ENCODE data around the gene SETD5.
A peak's percentile ranks its signal among the peaks of the same experiment; 100 is the strongest.

SETD5 gene

DNA sequence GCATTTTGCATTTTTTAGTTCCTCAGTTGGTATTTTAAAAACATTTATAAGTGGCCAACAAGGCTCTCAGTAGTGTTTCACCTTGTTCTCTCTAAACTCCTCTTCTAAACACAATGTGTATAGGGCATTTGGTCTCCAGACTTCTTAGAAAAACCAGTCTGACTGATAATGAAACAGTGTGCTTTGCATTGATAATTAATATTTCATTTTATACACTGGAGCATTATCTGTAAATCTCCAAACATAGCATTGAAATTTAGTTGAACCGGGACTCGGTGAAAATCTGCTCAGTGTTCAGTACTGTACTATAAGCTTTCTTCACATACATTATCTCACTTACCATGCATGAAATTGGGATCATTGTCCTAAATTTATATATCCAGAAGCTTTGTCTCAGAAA is 53.6 kb downstream of the SETD5 start:
- H3K9me3 ChIP-seq (replicated peaks in 1 of 2; ENCODE audit: control insufficient read depth in 2 of 2, insufficient read depth in 1 of 2, low read depth in 1 of 2, low read length in 2 of 2), result no peaks in the 10 kb centered on the region
- H3K23ac ChIP-seq (ENCODE audit: low read depth, low read length, poor library complexity), result no peak overlapping the region
- no peaks in the 10 kb centered on the region for H3K27me3 ChIP-seq (ENCODE audit: control insufficient read depth in 3 of 3, insufficient read depth in 3 of 3, low read depth in 1 of 3, low read length in 3 of 3)
- no peak overlapping the region for H3K14ac ChIP-seq (ENCODE audit: low read length)
- no peak overlapping the region for H4K91ac ChIP-seq (ENCODE audit: low read depth, low read length, poor library complexity)
- no CpG with 5 or more reads among the region's 2 CpGs for WGBS, 2 donors (ENCODE audit: extremely low coverage in 2 of 2, insufficient read length in 2 of 2, insufficient replicate concordance in 1 of 2)
- no peak overlapping the region for H3K4me3 ChIP-seq (ENCODE audit: low read length in 2 of 2)
- no peak overlapping the region for H3K4me2 ChIP-seq (ENCODE audit: insufficient read depth, low read length, poor library complexity, severe bottlenecking)
- H3K79me1 ChIP-seq (ENCODE audit: low read depth, low read length), result no peaks in the 10 kb centered on the region
- H3K18ac ChIP-seq (ENCODE audit: low read length), result no peak overlapping the region
- no peak overlapping the region for H2BK5ac ChIP-seq (ENCODE audit: low read length)
- no peak overlapping the region for H2BK15ac ChIP-seq (ENCODE audit: low read length)
- H3K9ac ChIP-seq (ENCODE audit: low read depth, low read length, poor library complexity), result no peak overlapping the region
- H2AK5ac ChIP-seq (ENCODE audit: low read depth, low read length), result no peak overlapping the region
- no peak overlapping the region for H2BK120ac ChIP-seq (ENCODE audit: low read depth, low read length)
- H3K27ac ChIP-seq (replicated peaks; ENCODE audit: low read length), result no peak overlapping the region
- H2BK12ac ChIP-seq (ENCODE audit: low read length), result no peak overlapping the region
- H2AFZ ChIP-seq (ENCODE audit: low read length), result no peak overlapping the region
- peaks cover 36 to 100% of the 10 kb centered on the region in 2 donors for H3K36me3 ChIP-seq (replicated peaks in 1 of 2; ENCODE audit: control insufficient read depth in 2 of 2, insufficient read depth in 2 of 2, low read length in 2 of 2)
- H4K8ac ChIP-seq (ENCODE audit: low read depth, low read length), result no peak overlapping the region
- no peaks in the 10 kb centered on the region for H3K4me1 ChIP-seq (ENCODE audit: control insufficient read depth in 2 of 2, insufficient read depth in 1 of 2, low read depth in 1 of 2, low read length in 2 of 2)
- H3K4ac ChIP-seq (ENCODE audit: low read length), result no peak overlapping the region
- DNase-seq (ENCODE audit: low spot score), result no peak

DNA sequence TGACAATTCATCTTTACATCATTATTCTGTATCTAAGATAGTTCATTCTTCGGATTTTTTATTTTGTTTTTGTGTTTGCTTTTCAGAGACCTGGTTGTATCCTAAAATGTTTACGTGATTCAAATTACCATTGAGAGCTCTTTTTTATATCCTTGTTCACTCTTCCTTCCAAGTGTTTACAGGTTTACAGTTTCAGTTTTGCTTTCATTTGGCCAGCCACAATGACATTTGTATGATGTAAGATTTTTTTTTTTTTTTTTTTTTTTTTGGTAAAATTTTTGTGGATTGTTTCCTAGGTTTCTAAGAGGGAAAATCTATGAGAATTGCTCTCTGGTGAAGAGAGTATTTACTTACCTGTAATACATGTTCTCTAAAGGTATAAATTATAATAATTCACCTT is 55.0 kb downstream of the SETD5 start:
- no peaks in the 10 kb centered on the region for H3K79me1 ChIP-seq (ENCODE audit: low read depth, low read length)
- H3K18ac ChIP-seq (ENCODE audit: low read length), result no peak overlapping the region
- H2BK15ac ChIP-seq (ENCODE audit: low read length), result no peak overlapping the region
- H3K9me3 ChIP-seq (replicated peaks in 1 of 2; ENCODE audit: control insufficient read depth in 2 of 2, insufficient read depth in 1 of 2, low read depth in 1 of 2, low read length in 2 of 2), result no peaks in the 10 kb centered on the region
- no peak overlapping the region for H2AFZ ChIP-seq (ENCODE audit: low read length)
- no peak overlapping the region for H3K27ac ChIP-seq (replicated peaks; ENCODE audit: low read length)
- H3K4me1 ChIP-seq (ENCODE audit: control insufficient read depth in 2 of 2, insufficient read depth in 1 of 2, low read depth in 1 of 2, low read length in 2 of 2), result no peaks in the 10 kb centered on the region
- H3K9ac ChIP-seq (ENCODE audit: low read depth, low read length, poor library complexity), result no peak overlapping the region
- H2BK5ac ChIP-seq (ENCODE audit: low read length), result no peak overlapping the region
- no peak overlapping the region for H3K4me3 ChIP-seq (ENCODE audit: low read length in 2 of 2)
- no peak overlapping the region for H3K23ac ChIP-seq (ENCODE audit: low read depth, low read length, poor library complexity)
- H4K8ac ChIP-seq (ENCODE audit: low read depth, low read length), result no peak overlapping the region
- WGBS, 2 donors (ENCODE audit: extremely low coverage in 2 of 2, insufficient read length in 2 of 2, insufficient replicate concordance in 1 of 2), result no CpG with 5 or more reads among the region's 2 CpGs
- H2AK5ac ChIP-seq (ENCODE audit: low read depth, low read length), result no peak overlapping the region
- H3K27me3 ChIP-seq (ENCODE audit: control insufficient read depth in 3 of 3, insufficient read depth in 3 of 3, low read depth in 1 of 3, low read length in 3 of 3), result no peaks in the 10 kb centered on the region
- H2BK120ac ChIP-seq (ENCODE audit: low read depth, low read length), result no peak overlapping the region
- no peak overlapping the region for H3K4me2 ChIP-seq (ENCODE audit: insufficient read depth, low read length, poor library complexity, severe bottlenecking)
- no peak overlapping the region for H4K91ac ChIP-seq (ENCODE audit: low read depth, low read length, poor library complexity)
- H3K36me3 ChIP-seq (replicated peaks in 1 of 2; ENCODE audit: control insufficient read depth in 2 of 2, insufficient read depth in 2 of 2, low read length in 2 of 2), result peaks cover 31 to 99% of the 10 kb centered on the region in 2 donors
- H3K4ac ChIP-seq (ENCODE audit: low read length), result no peak overlapping the region
- DNase-seq (ENCODE audit: low spot score), result no peak
- no peak overlapping the region for H3K14ac ChIP-seq (ENCODE audit: low read length)
- no peak overlapping the region for H2BK12ac ChIP-seq (ENCODE audit: low read length)

DNA sequence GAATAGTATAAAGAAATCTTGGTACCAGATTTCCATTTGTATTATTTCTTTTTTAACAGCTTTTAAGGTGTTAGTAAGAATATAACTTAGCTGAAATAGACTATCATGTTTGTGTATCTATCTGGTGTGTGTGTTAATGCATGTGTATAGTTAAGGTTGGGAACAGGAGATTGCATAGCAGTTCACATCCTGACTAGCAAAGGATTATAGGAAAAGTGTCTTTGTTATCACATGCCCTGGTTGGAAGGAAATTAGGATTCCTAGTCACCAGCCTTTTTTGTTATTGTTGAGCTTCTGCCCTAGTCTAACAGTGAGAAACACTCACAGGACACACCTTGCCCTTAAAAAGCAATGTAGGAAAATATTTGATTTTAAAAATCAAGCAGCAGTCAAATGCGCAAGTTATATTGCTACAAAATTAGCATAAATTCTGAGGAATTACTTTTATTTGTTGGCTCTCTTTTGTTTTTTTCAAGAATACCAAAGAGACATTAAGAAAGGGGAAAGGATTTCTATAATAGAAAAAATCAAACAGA is 58.2 kb downstream of the SETD5 start:
- H2AFZ ChIP-seq (ENCODE audit: low read length), result no peak overlapping the region
- H3K4me1 ChIP-seq (ENCODE audit: control insufficient read depth in 2 of 2, insufficient read depth in 1 of 2, low read depth in 1 of 2, low read length in 2 of 2), result no peaks in the 10 kb centered on the region
- H3K4ac ChIP-seq (ENCODE audit: low read length), result no peak overlapping the region
- no peak overlapping the region for H3K4me3 ChIP-seq (ENCODE audit: low read length in 2 of 2)
- H3K18ac ChIP-seq (ENCODE audit: low read length), result no peak overlapping the region
- H3K14ac ChIP-seq (ENCODE audit: low read length), result no peak overlapping the region
- H2BK15ac ChIP-seq (ENCODE audit: low read length), result no peak overlapping the region
- no peak overlapping the region for H3K9ac ChIP-seq (ENCODE audit: low read depth, low read length, poor library complexity)
- no peak overlapping the region for H2BK12ac ChIP-seq (ENCODE audit: low read length)
- no peak for DNase-seq (ENCODE audit: low spot score)
- H2AK5ac ChIP-seq (ENCODE audit: low read depth, low read length), result no peak overlapping the region
- H3K9me3 ChIP-seq (replicated peaks in 1 of 2; ENCODE audit: control insufficient read depth in 2 of 2, insufficient read depth in 1 of 2, low read depth in 1 of 2, low read length in 2 of 2), result no peaks in the 10 kb centered on the region
- H3K27me3 ChIP-seq (ENCODE audit: control insufficient read depth in 3 of 3, insufficient read depth in 3 of 3, low read depth in 1 of 3, low read length in 3 of 3), result no peaks in the 10 kb centered on the region
- WGBS, 2 donors (ENCODE audit: extremely low coverage in 2 of 2, insufficient read length in 2 of 2, insufficient replicate concordance in 1 of 2), result no CpG with 5 or more reads among the region's 1 CpG
- peaks cover 16 to 99% of the 10 kb centered on the region in 2 donors for H3K36me3 ChIP-seq (replicated peaks in 1 of 2; ENCODE audit: control insufficient read depth in 2 of 2, insufficient read depth in 2 of 2, low read length in 2 of 2)
- H3K4me2 ChIP-seq (ENCODE audit: insufficient read depth, low read length, poor library complexity, severe bottlenecking), result no peak overlapping the region
- H2BK5ac ChIP-seq (ENCODE audit: low read length), result no peak overlapping the region
- H4K91ac ChIP-seq (ENCODE audit: low read depth, low read length, poor library complexity), result no peak overlapping the region
- no peak overlapping the region for H3K23ac ChIP-seq (ENCODE audit: low read depth, low read length, poor library complexity)
- no peak overlapping the region for H3K27ac ChIP-seq (replicated peaks; ENCODE audit: low read length)
- no peak overlapping the region for H2BK120ac ChIP-seq (ENCODE audit: low read depth, low read length)
- no peaks in the 10 kb centered on the region for H3K79me1 ChIP-seq (ENCODE audit: low read depth, low read length)
- H4K8ac ChIP-seq (ENCODE audit: low read depth, low read length), result no peak overlapping the region

DNA sequence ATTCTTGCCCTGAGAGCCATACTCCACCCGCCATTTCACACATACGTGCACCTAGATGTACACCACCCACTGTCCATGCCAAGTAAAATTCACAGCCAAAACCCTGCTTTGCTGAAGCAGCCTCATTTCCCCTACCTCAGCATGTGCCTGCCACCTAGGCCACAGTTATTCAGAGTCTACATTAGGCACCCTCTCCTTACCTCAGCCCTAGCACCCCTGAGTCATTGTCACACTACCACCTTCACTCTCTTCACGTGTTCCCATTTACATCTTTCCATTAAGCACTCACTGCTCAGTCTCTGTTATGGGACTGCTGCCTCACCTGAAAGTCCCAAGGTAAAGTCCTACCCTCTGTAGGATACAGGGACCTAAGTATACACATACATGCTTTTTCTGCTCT is 70.0 kb downstream of the SETD5 start:
- H3K9ac ChIP-seq (ENCODE audit: low read depth, low read length, poor library complexity), result no peak overlapping the region
- no peak overlapping the region for H3K23ac ChIP-seq (ENCODE audit: low read depth, low read length, poor library complexity)
- WGBS, 2 donors (ENCODE audit: extremely low coverage in 2 of 2, insufficient read length in 2 of 2, insufficient replicate concordance in 1 of 2), result no CpG with 5 or more reads among the region's 3 CpGs
- H4K91ac ChIP-seq (ENCODE audit: low read depth, low read length, poor library complexity), result no peak overlapping the region
- H3K18ac ChIP-seq (ENCODE audit: low read length), result peak overlapping the region; percentile 24
- H3K9me3 ChIP-seq (replicated peaks in 1 of 2; ENCODE audit: control insufficient read depth in 2 of 2, insufficient read depth in 1 of 2, low read depth in 1 of 2, low read length in 2 of 2), result peaks cover 0 to 2% of the 10 kb centered on the region in 2 donors
- H3K14ac ChIP-seq (ENCODE audit: low read length), result no peak overlapping the region
- no peak overlapping the region for H2AK5ac ChIP-seq (ENCODE audit: low read depth, low read length)
- H2BK120ac ChIP-seq (ENCODE audit: low read depth, low read length), result no peak overlapping the region
- H3K27ac ChIP-seq (replicated peaks; ENCODE audit: low read length), result no peak overlapping the region
- H3K79me1 ChIP-seq (ENCODE audit: low read depth, low read length), result peaks cover 1% of the 10 kb centered on the region
- H4K8ac ChIP-seq (ENCODE audit: low read depth, low read length), result no peak overlapping the region
- H3K4me2 ChIP-seq (ENCODE audit: insufficient read depth, low read length, poor library complexity, severe bottlenecking), result no peak overlapping the region
- H2AFZ ChIP-seq (ENCODE audit: low read length), result no peak overlapping the region
- no peak overlapping the region for H2BK15ac ChIP-seq (ENCODE audit: low read length)
- no peaks in the 10 kb centered on the region for H3K4me1 ChIP-seq (ENCODE audit: control insufficient read depth in 2 of 2, insufficient read depth in 1 of 2, low read depth in 1 of 2, low read length in 2 of 2)
- H3K4me3 ChIP-seq (ENCODE audit: low read length in 2 of 2), result no peak overlapping the region
- H3K4ac ChIP-seq (ENCODE audit: low read length), result no peak overlapping the region
- H3K36me3 ChIP-seq (replicated peaks in 1 of 2; ENCODE audit: control insufficient read depth in 2 of 2, insufficient read depth in 2 of 2, low read length in 2 of 2), result peaks cover 55 to 99% of the 10 kb centered on the region in 2 donors
- H2BK5ac ChIP-seq (ENCODE audit: low read length), result no peak overlapping the region
- H2BK12ac ChIP-seq (ENCODE audit: low read length), result no peak overlapping the region
- no peak for DNase-seq (ENCODE audit: low spot score)
- no peaks in the 10 kb centered on the region for H3K27me3 ChIP-seq (ENCODE audit: control insufficient read depth in 3 of 3, insufficient read depth in 3 of 3, low read depth in 1 of 3, low read length in 3 of 3)

Data from neuronal stem cell (in vitro differentiated cells).